ENCODE measurements around the gene KCNIP3. TPM values are rescaled to one million over a fixed set of nuclear protein-coding genes. Genes with fewer than 3 reads are reported as not detected.
"Not testable (repeated sequence)": the region's sequence is repeated elsewhere in the genome, so short reads cannot be mapped to it uniquely, and the experiment has no call there.

KCNIP3 gene
- total RNA-seq, 1 experiment from 2014 or later = not detected

DNA sequence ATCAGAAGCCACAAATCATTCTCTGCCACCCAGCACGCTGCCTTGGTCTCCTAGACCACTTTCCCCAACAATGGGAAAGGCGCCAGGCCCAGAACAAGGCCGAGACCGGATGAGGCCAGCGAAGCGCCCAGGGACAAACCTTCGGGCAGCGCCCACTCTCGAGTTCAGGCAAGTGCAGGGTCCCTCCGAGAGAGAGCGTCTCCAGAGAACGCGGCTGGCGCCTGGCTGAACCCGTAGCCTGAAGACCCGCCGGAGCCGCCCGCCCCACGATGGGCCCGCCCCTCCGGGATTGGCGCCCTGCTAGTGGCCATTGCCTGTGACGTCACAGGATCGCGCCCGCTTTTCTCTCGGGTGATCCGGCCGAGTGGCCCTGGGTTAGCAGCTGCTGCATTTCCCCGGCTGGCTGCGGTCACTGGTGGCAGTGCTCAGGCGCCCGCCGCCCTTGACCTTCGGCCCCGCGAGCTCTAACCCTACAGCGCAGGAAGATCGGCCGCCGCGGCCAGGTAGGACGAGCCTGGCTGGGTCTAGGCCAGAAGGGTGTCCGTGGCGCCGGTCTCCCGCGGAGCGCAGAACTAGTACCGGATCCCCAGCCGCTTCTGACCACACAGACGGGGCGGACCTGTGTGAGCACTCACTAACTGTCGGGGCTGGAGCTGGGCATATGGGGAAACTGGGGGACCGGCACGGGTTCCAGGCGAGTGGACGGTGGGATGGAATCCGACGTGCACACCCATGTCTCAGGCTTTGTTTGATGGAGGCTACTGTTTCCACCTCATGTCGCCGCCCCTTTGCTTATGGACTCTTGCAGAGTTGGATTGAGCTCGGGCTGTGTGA lies 105.4 kb downstream of the KCNIP3 start, which contains the start of gene FAHD2A:
FAHD2A (plus strand) TSS at position 339 of the 834 bp plus-strand sequence. CDS start 2,851 bp downstream, outside the sequence.
- peak; percentile 97 for DNase-seq
- Histone ChIP-seq H3K4me3 (ENCODE audit: low read length) (peak within 1 kb of the TSS; percentile 95), H4K20me1 (ENCODE audit: insufficient read depth, low read depth, low read length) (no peaks in the 10 kb centered on the region), H2AFZ (ENCODE audit: low read length) (peak within 1 kb of the TSS; percentile 94), H3K79me2 (ENCODE audit: low read length) (peaks cover 21% of the 10 kb centered on the region), H3K27ac (ENCODE audit: low read length) (no peak within 1 kb of the TSS), H3K9me3 (ENCODE audit: low read length) (no peaks in the 10 kb centered on the region), H3K27me3 (ENCODE audit: low read length) (no peaks in the 10 kb centered on the region), H3K36me3 (ENCODE audit: insufficient read depth, low read length) (no peaks in the 10 kb centered on the region), H3K4me1 (ENCODE audit: low read length) (peaks cover 15% of the 10 kb centered on the region), H3K9ac (ENCODE audit: low read length) (peak within 1 kb of the TSS; percentile 92), H3K9me2 (replicated peaks; ENCODE audit: insufficient read depth, low read length) (no peaks in the 10 kb centered on the region), H3K4me2 (ENCODE audit: low read depth, low read length, poor library complexity, severe bottlenecking) (peak within 1 kb of the TSS; percentile 71)

DNA sequence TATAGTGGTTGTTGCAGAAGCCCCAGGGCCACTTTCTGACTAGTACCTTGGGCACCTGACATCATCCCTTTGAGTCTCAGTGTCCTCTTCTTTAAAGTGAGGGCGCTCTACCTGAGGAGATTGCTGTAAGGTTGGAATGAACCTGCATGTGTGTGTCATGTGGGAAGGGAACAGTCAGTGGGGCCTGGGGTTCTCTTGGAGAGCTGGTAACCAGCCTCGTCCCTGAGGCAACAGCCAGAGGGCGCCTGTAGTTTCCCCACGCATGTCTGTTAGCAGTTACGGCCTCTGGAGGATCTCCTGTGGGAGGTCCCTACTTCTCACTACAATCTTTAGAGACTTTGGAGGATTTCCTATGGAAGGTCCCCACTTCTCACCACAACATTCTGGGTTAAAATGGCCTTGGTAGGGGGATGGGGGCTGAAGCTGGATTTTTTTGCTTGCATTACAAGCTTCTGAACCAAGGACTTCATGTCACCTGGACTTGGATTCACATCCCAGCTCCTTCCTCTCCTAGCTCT lies 106.1 kb downstream of the KCNIP3 start:
- not testable (repeated sequence) for H3K36me3 ChIP-seq (ENCODE audit: insufficient read depth, low read length); H3K27ac ChIP-seq (ENCODE audit: low read length); H4K20me1 ChIP-seq (ENCODE audit: insufficient read depth, low read depth, low read length); H3K27me3 ChIP-seq (ENCODE audit: low read length); H3K9me2 ChIP-seq (replicated peaks; ENCODE audit: insufficient read depth, low read length); H3K9me3 ChIP-seq (ENCODE audit: low read length)
- peak; percentile 66 for DNase-seq
- Histone ChIP-seq H3K4me1 (ENCODE audit: low read length) (peaks cover 15% of the 10 kb centered on the region), H2AFZ (ENCODE audit: low read length) (peak overlapping the region; percentile 75), H3K4me2 (ENCODE audit: low read depth, low read length, poor library complexity, severe bottlenecking) (peak overlapping the region; percentile 71), H3K9ac (ENCODE audit: low read length) (peak overlapping the region; percentile 92), H3K4me3 (ENCODE audit: low read length) (peak overlapping the region; percentile 95), H3K79me2 (ENCODE audit: low read length) (peaks cover 21% of the 10 kb centered on the region)

- H3K9me3 ChIP-seq (ENCODE audit: low read length); H3K27me3 ChIP-seq (ENCODE audit: low read length); H2AFZ ChIP-seq (ENCODE audit: low read length); H3K27ac ChIP-seq (ENCODE audit: low read length); DNase-seq; H3K36me3 ChIP-seq (ENCODE audit: insufficient read depth, low read length); H4K20me1 ChIP-seq (ENCODE audit: insufficient read depth, low read depth, low read length); H3K9me2 ChIP-seq (replicated peaks; ENCODE audit: insufficient read depth, low read length): not testable (repeated sequence)
- Histone ChIP-seq H3K4me2 (ENCODE audit: low read depth, low read length, poor library complexity, severe bottlenecking) (peak overlapping the region; percentile 71), H3K4me3 (ENCODE audit: low read length) (peak overlapping the region; percentile 95), H3K79me2 (ENCODE audit: low read length) (peaks cover 21% of the 10 kb centered on the region), H3K9ac (ENCODE audit: low read length) (peak overlapping the region; percentile 92), H3K4me1 (ENCODE audit: low read length) (peaks cover 15% of the 10 kb centered on the region)
These were observed 106.7 kb downstream of the KCNIP3 start for GRCh38 chr2:95403824-95404223.

DNA sequence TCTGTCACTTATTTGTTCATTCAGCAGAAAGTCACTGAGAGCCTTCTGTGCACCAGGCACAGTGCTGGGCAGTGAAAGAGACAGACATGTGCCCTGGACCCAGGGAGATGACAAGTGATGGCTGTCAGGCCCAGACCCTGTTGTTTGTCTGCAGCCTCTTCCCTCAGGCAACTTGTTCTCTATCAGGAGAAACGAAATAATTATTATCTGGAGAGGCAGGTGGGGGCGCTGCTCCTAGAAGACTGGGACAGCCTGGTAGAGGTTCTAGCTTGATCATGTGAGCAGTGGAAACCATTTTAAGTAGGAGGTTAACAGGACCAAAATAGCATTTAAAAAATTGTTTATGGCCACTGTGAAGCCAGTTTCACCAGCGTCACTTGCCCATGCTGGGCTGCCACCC lies 107.5 kb downstream of the KCNIP3 start:
- H3K4me3 ChIP-seq (ENCODE audit: low read length); H3K4me2 ChIP-seq (ENCODE audit: low read depth, low read length, poor library complexity, severe bottlenecking); H4K20me1 ChIP-seq (ENCODE audit: insufficient read depth, low read depth, low read length); H3K27me3 ChIP-seq (ENCODE audit: low read length); H3K36me3 ChIP-seq (ENCODE audit: insufficient read depth, low read length); H3K9me3 ChIP-seq (ENCODE audit: low read length); DNase-seq; H3K9ac ChIP-seq (ENCODE audit: low read length); H3K27ac ChIP-seq (ENCODE audit: low read length); H3K9me2 ChIP-seq (replicated peaks; ENCODE audit: insufficient read depth, low read length); H2AFZ ChIP-seq (ENCODE audit: low read length): not testable (repeated sequence)
- H3K79me2 ChIP-seq (ENCODE audit: low read length) = peaks cover 21% of the 10 kb centered on the region
- H3K4me1 ChIP-seq (ENCODE audit: low read length) = peaks cover 15% of the 10 kb centered on the region

- not testable (repeated sequence) for H3K4me1 ChIP-seq (ENCODE audit: low read length); H4K20me1 ChIP-seq (ENCODE audit: insufficient read depth, low read depth, low read length); H2AFZ ChIP-seq (ENCODE audit: low read length); H3K36me3 ChIP-seq (ENCODE audit: insufficient read depth, low read length); H3K79me2 ChIP-seq (ENCODE audit: low read length); H3K4me2 ChIP-seq (ENCODE audit: low read depth, low read length, poor library complexity, severe bottlenecking); H3K4me3 ChIP-seq (ENCODE audit: low read length); H3K9me3 ChIP-seq (ENCODE audit: low read length); H3K9me2 ChIP-seq (replicated peaks; ENCODE audit: insufficient read depth, low read length); H3K27ac ChIP-seq (ENCODE audit: low read length); H3K9ac ChIP-seq (ENCODE audit: low read length); DNase-seq; H3K27me3 ChIP-seq (ENCODE audit: low read length)
These were observed 114.1 kb downstream of the KCNIP3 start for GRCh38 chr2:95411239-95411638.

- not testable (repeated sequence) for H3K9ac ChIP-seq (ENCODE audit: low read length); H3K27me3 ChIP-seq (ENCODE audit: low read length); H2AFZ ChIP-seq (ENCODE audit: low read length); H3K4me3 ChIP-seq (ENCODE audit: low read length); H3K4me2 ChIP-seq (ENCODE audit: low read depth, low read length, poor library complexity, severe bottlenecking); H3K36me3 ChIP-seq (ENCODE audit: insufficient read depth, low read length); H3K79me2 ChIP-seq (ENCODE audit: low read length); H3K9me2 ChIP-seq (replicated peaks; ENCODE audit: insufficient read depth, low read length); H3K27ac ChIP-seq (ENCODE audit: low read length); H3K4me1 ChIP-seq (ENCODE audit: low read length); H3K9me3 ChIP-seq (ENCODE audit: low read length); H4K20me1 ChIP-seq (ENCODE audit: insufficient read depth, low read depth, low read length)
- peak; percentile 82 for DNase-seq
These were observed 117.0 kb downstream of the KCNIP3 start for GRCh38 chr2:95414015-95414594.

DNA sequence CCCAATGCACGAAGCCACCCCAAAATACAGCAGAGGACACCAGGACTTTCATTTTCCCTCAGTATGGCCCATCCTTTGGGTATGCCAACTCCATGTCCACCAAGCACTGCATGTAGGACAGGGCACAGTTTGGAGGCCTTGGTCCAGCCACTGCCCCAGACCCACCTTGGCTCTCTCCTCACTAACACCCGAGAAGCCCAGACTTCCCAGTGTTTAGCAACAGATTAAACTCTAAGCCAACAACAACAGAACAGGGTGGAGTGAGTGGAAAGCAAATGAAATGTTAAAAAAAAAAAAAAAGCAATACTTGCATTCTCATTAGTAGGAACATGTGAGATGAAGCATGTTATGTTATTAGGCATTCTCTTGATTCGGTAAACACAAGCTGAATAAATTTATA lies 118.0 kb downstream of the KCNIP3 start:
- not testable (repeated sequence) for H3K27ac ChIP-seq (ENCODE audit: low read length); H4K20me1 ChIP-seq (ENCODE audit: insufficient read depth, low read depth, low read length); H2AFZ ChIP-seq (ENCODE audit: low read length); H3K4me3 ChIP-seq (ENCODE audit: low read length); H3K36me3 ChIP-seq (ENCODE audit: insufficient read depth, low read length); H3K27me3 ChIP-seq (ENCODE audit: low read length); H3K9ac ChIP-seq (ENCODE audit: low read length); H3K9me2 ChIP-seq (replicated peaks; ENCODE audit: insufficient read depth, low read length); H3K4me2 ChIP-seq (ENCODE audit: low read depth, low read length, poor library complexity, severe bottlenecking); H3K79me2 ChIP-seq (ENCODE audit: low read length); H3K4me1 ChIP-seq (ENCODE audit: low read length); H3K9me3 ChIP-seq (ENCODE audit: low read length); DNase-seq

GRCh38 chr2:95415561-95415960 lies 118.4 kb downstream of the KCNIP3 start:
- not testable (repeated sequence) for H3K4me2 ChIP-seq (ENCODE audit: low read depth, low read length, poor library complexity, severe bottlenecking); H3K79me2 ChIP-seq (ENCODE audit: low read length); H3K9me3 ChIP-seq (ENCODE audit: low read length); H3K4me3 ChIP-seq (ENCODE audit: low read length); H3K36me3 ChIP-seq (ENCODE audit: insufficient read depth, low read length); H3K9me2 ChIP-seq (replicated peaks; ENCODE audit: insufficient read depth, low read length); DNase-seq; H3K9ac ChIP-seq (ENCODE audit: low read length); H3K27ac ChIP-seq (ENCODE audit: low read length); H4K20me1 ChIP-seq (ENCODE audit: insufficient read depth, low read depth, low read length); H3K27me3 ChIP-seq (ENCODE audit: low read length); H2AFZ ChIP-seq (ENCODE audit: low read length); H3K4me1 ChIP-seq (ENCODE audit: low read length)

All from Karpas-422 (cell line).